Measurements from ENCODE around the gene NPC2.

Gene NPC2

GRCh38 chr14:74478996-74479635 lies 14.0 kb downstream of the NPC2 start:
- no peaks in the 10 kb centered on the region for H3K9me3 ChIP-seq (ENCODE audit: insufficient read depth, low read depth, low read length)
- H3K36me3 ChIP-seq (ENCODE audit: insufficient read depth, low read length), result peaks cover 79% of the 10 kb centered on the region
- 0 out of 2 replicates have a peak, but pooled peaks cover 6% of the 10 kb centered on the region for H3K4me1 ChIP-seq (ENCODE audit: insufficient read depth, low read length)
- H3K27ac ChIP-seq (ENCODE audit: low read depth, low read length), result no peak overlapping the region
- WGBS, result 96% methylated on average over 2 of the region's 2 CpGs
- H3K9ac ChIP-seq (ENCODE audit: low read depth, low read length), result no peak overlapping the region
- no peaks in the 10 kb centered on the region for H3K27me3 ChIP-seq (ENCODE audit: insufficient read depth, low read length)
- H3K4me3 ChIP-seq (ENCODE audit: low read length), result no peak overlapping the region

GRCh38 chr14:74476607-74477006 lies 16.5 kb downstream of the NPC2 start:
- H3K27me3 ChIP-seq (ENCODE audit: insufficient read depth, low read length), result no peaks in the 10 kb centered on the region
- no peaks in the 10 kb centered on the region for H3K9me3 ChIP-seq (ENCODE audit: insufficient read depth, low read depth, low read length)
- no peak overlapping the region for H3K9ac ChIP-seq (ENCODE audit: low read depth, low read length)
- H3K36me3 ChIP-seq (ENCODE audit: insufficient read depth, low read length), result peaks cover 54% of the 10 kb centered on the region
- 0 out of 2 replicates have a peak, but pooled peaks cover 6% of the 10 kb centered on the region for H3K4me1 ChIP-seq (ENCODE audit: insufficient read depth, low read length)
- H3K4me3 ChIP-seq (ENCODE audit: low read length), result no peak overlapping the region
- 91% methylated on average over 3 of the region's 3 CpGs for WGBS
- H3K27ac ChIP-seq (ENCODE audit: low read depth, low read length), result no peak overlapping the region

- Histone ChIP-seq H3K9me3 (ENCODE audit: insufficient read depth, low read depth, low read length) (no peaks in the 10 kb centered on the region), H3K4me1 (ENCODE audit: insufficient read depth, low read length) (0 out of 2 replicates have a peak, but pooled peaks cover 6% of the 10 kb centered on the region), H3K36me3 (ENCODE audit: insufficient read depth, low read length) (peaks cover 49% of the 10 kb centered on the region), H3K9ac (ENCODE audit: low read depth, low read length) (no peak overlapping the region), H3K27me3 (ENCODE audit: insufficient read depth, low read length) (no peaks in the 10 kb centered on the region), H3K4me3 (ENCODE audit: low read length) (no peak overlapping the region), H3K27ac (ENCODE audit: low read depth, low read length) (no peak overlapping the region)
- WGBS, result 94% methylated on average over 4 of the region's 4 CpGs
These were observed 17.0 kb downstream of the NPC2 start for GRCh38 chr14:74476107-74476506.

- no peaks in the 10 kb centered on the region for H3K27me3 ChIP-seq (ENCODE audit: insufficient read depth, low read length)
- H3K9ac ChIP-seq (ENCODE audit: low read depth, low read length), result no peak overlapping the region
- WGBS, result 93% methylated on average over 3 of the region's 3 CpGs
- no peak overlapping the region for H3K4me3 ChIP-seq (ENCODE audit: low read length)
- H3K9me3 ChIP-seq (ENCODE audit: insufficient read depth, low read depth, low read length), result no peaks in the 10 kb centered on the region
- 0 out of 2 replicates have a peak, but pooled peaks cover 6% of the 10 kb centered on the region for H3K4me1 ChIP-seq (ENCODE audit: insufficient read depth, low read length)
- peaks cover 45% of the 10 kb centered on the region for H3K36me3 ChIP-seq (ENCODE audit: insufficient read depth, low read length)
- H3K27ac ChIP-seq (ENCODE audit: low read depth, low read length), result no peak overlapping the region
These were observed 17.4 kb downstream of the NPC2 start for GRCh38 chr14:74475678-74476077.

- 0 out of 2 replicates have a peak, but pooled peaks cover 6% of the 10 kb centered on the region for H3K4me1 ChIP-seq (ENCODE audit: insufficient read depth, low read length)
- H3K9ac ChIP-seq (ENCODE audit: low read depth, low read length), result no peak overlapping the region
- 83% methylated on average over 2 of the region's 2 CpGs for WGBS
- H3K4me3 ChIP-seq (ENCODE audit: low read length), result no peak overlapping the region
- H3K27me3 ChIP-seq (ENCODE audit: insufficient read depth, low read length), result no peaks in the 10 kb centered on the region
- peaks cover 32% of the 10 kb centered on the region for H3K36me3 ChIP-seq (ENCODE audit: insufficient read depth, low read length)
- no peak overlapping the region for H3K27ac ChIP-seq (ENCODE audit: low read depth, low read length)
- no peaks in the 10 kb centered on the region for H3K9me3 ChIP-seq (ENCODE audit: insufficient read depth, low read depth, low read length)
These were observed 18.7 kb downstream of the NPC2 start for GRCh38 chr14:74474376-74474775.

- H3K27me3 ChIP-seq (ENCODE audit: insufficient read depth, low read length), result no peaks in the 10 kb centered on the region
These were observed 20.5 kb downstream of the NPC2 start for GRCh38 chr14:74472601-74473000.

GRCh38 chr14:74469548-74470518 lies 23.3 kb downstream of the NPC2 start:
- H3K27me3 ChIP-seq (ENCODE audit: insufficient read depth, low read length), result no peaks in the 10 kb centered on the region
- no peaks in the 10 kb centered on the region for H3K4me1 ChIP-seq (ENCODE audit: insufficient read depth, low read length)
- H3K27ac ChIP-seq (ENCODE audit: low read depth, low read length), result no peak overlapping the region
- H3K36me3 ChIP-seq (ENCODE audit: insufficient read depth, low read length), result peaks cover 5% of the 10 kb centered on the region
- WGBS, result 89% methylated on average over 7 of the region's 7 CpGs
- H3K4me3 ChIP-seq (ENCODE audit: low read length), result no peak overlapping the region
- no peaks in the 10 kb centered on the region for H3K9me3 ChIP-seq (ENCODE audit: insufficient read depth, low read depth, low read length)
- H3K9ac ChIP-seq (ENCODE audit: low read depth, low read length), result no peak overlapping the region

More at GRCh38 chr14:74472601-74473000, 20.5 kb downstream of the NPC2 start:
- no peak overlapping the region for H3K27ac ChIP-seq (ENCODE audit: low read depth, low read length)
- peaks cover 16% of the 10 kb centered on the region for H3K36me3 ChIP-seq (ENCODE audit: insufficient read depth, low read length)
- H3K4me3 ChIP-seq (ENCODE audit: low read length), result no peak overlapping the region
- no peak overlapping the region for H3K9ac ChIP-seq (ENCODE audit: low read depth, low read length)
- no peaks in the 10 kb centered on the region for H3K4me1 ChIP-seq (ENCODE audit: insufficient read depth, low read length)
- WGBS, result 85% methylated on average over 1 of the region's 2 CpGs
- no peaks in the 10 kb centered on the region for H3K9me3 ChIP-seq (ENCODE audit: insufficient read depth, low read depth, low read length)

- Histone ChIP-seq H3K9me3 (ENCODE audit: insufficient read depth, low read depth, low read length) (no peaks in the 10 kb centered on the region), H3K27me3 (ENCODE audit: insufficient read depth, low read length) (no peaks in the 10 kb centered on the region), H3K4me3 (ENCODE audit: low read length) (no peak overlapping the region), H3K4me1 (ENCODE audit: insufficient read depth, low read length) (no peaks in the 10 kb centered on the region), H3K9ac (ENCODE audit: low read depth, low read length) (no peak overlapping the region), H3K36me3 (ENCODE audit: insufficient read depth, low read length) (no peaks in the 10 kb centered on the region), H3K27ac (ENCODE audit: low read depth, low read length) (no peak overlapping the region)
- 92% methylated on average over 3 of the region's 3 CpGs for WGBS
These were observed 24.6 kb downstream of the NPC2 start for GRCh38 chr14:74468513-74468912.

GRCh38 chr14:74465335-74465734 lies 27.8 kb downstream of the NPC2 start:
- Histone ChIP-seq H3K9ac (ENCODE audit: low read depth, low read length) (no peak overlapping the region), H3K27me3 (ENCODE audit: insufficient read depth, low read length) (no peaks in the 10 kb centered on the region), H3K9me3 (ENCODE audit: insufficient read depth, low read depth, low read length) (no peaks in the 10 kb centered on the region), H3K4me3 (ENCODE audit: low read length) (no peak overlapping the region), H3K4me1 (ENCODE audit: insufficient read depth, low read length) (no peaks in the 10 kb centered on the region), H3K27ac (ENCODE audit: low read depth, low read length) (no peak overlapping the region), H3K36me3 (ENCODE audit: insufficient read depth, low read length) (no peaks in the 10 kb centered on the region)
- 81% methylated on average over 2 of the region's 2 CpGs for WGBS

GRCh38 chr14:74464785-74465184 lies 28.3 kb downstream of the NPC2 start:
- no peaks in the 10 kb centered on the region; the same call in 1 of the 2 replicates for H3K4me1 ChIP-seq (ENCODE audit: insufficient read depth, low read length)
- WGBS, result 94% methylated on average over 3 of the region's 3 CpGs

GRCh38 chr14:74463697-74464096 lies 29.4 kb downstream of the NPC2 start:
- Histone ChIP-seq H3K36me3 (ENCODE audit: insufficient read depth, low read length) (no peaks in the 10 kb centered on the region), H3K9me3 (ENCODE audit: insufficient read depth, low read depth, low read length) (no peaks in the 10 kb centered on the region), H3K9ac (ENCODE audit: low read depth, low read length) (no peak overlapping the region), H3K27me3 (ENCODE audit: insufficient read depth, low read length) (no peaks in the 10 kb centered on the region), H3K4me3 (ENCODE audit: low read length) (no peak overlapping the region), H3K27ac (ENCODE audit: low read depth, low read length) (no peak overlapping the region), H3K4me1 (ENCODE audit: insufficient read depth, low read length) (no peaks in the 10 kb centered on the region; the same call in 1 of the 2 replicates)
- WGBS, result 90% methylated on average over 5 of the region's 5 CpGs

More at GRCh38 chr14:74464785-74465184, 28.3 kb downstream of the NPC2 start:
- H3K9ac ChIP-seq (ENCODE audit: low read depth, low read length), result no peak overlapping the region
- no peak overlapping the region for H3K27ac ChIP-seq (ENCODE audit: low read depth, low read length)
- H3K36me3 ChIP-seq (ENCODE audit: insufficient read depth, low read length), result no peaks in the 10 kb centered on the region
- H3K4me3 ChIP-seq (ENCODE audit: low read length), result no peak overlapping the region
- no peaks in the 10 kb centered on the region for H3K27me3 ChIP-seq (ENCODE audit: insufficient read depth, low read length)
- no peaks in the 10 kb centered on the region for H3K9me3 ChIP-seq (ENCODE audit: insufficient read depth, low read depth, low read length)
